VCaP (cell line): ENCODE measurements around the gene DUSP1.

Experiments
- H3K27ac ChIP-seq: fragments of 450-650 bp; 2 replicates; pipeline ENCODE4 v1.5.1; 2017
- TF ChIP-seq, protein P1 (sequence below): fragments of 450-650 bp; conservative IDR thresholded peaks from 2 replicates; pipeline ENCODE4 v1.5.1; 2017; ENCODE audit warnings: mild to moderate bottlenecking, moderate library complexity

The DUSP1 gene

DNA sequence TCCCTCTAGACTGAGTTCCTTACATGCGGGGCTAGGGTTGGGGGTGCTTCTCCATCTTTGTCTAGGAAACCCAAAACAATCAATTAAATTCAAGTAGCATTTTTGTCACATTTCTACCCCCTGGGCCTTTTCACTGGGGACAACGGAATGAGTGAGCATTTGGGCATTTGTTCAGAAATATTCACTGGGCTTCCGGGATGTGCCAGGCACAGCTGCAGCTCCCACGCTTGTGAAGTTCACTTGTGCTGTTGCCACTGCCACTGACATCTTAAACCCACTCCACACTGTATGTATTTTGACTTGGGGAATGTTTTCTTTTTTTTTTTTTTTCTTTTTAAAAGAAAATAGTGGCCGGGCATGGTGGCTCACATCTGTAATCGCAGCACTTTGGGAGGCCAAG is 31.6 kb downstream of the DUSP1 start:
- no peak overlapping the region for H3K27ac ChIP-seq

DNA sequence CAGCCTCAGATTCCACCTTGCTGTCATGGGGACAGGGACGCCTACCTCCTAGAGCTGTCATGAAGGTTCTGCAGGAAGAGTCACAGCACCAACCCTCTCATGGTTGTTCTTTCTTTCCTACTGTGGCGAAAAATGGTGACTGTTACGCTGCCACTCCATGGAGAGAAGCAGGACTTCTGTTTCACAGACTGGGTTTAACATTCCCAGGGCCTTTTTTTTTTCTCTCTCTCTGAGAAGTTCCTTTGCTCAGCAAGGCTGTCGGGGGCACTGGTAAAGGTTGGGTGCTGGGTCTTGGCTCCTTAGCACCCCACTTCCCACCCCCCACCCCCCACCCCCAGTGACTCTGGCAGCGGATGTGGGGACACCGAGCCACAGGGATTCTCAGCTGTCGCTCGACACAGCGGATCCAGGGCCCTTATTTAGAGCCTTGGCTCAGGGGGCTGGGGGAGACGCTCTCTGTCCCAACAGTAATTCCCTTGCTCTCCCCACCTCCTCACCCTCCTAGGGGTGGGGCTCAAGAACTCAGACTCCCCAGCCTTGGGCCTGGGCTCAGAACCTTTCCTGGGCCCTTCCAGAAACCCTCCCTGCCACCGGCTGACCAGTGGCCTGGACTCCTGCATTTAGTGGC is 34.4 kb downstream of the DUSP1 start:
- no peak overlapping the region for H3K27ac ChIP-seq
- TF ChIP-seq, protein P1, sequence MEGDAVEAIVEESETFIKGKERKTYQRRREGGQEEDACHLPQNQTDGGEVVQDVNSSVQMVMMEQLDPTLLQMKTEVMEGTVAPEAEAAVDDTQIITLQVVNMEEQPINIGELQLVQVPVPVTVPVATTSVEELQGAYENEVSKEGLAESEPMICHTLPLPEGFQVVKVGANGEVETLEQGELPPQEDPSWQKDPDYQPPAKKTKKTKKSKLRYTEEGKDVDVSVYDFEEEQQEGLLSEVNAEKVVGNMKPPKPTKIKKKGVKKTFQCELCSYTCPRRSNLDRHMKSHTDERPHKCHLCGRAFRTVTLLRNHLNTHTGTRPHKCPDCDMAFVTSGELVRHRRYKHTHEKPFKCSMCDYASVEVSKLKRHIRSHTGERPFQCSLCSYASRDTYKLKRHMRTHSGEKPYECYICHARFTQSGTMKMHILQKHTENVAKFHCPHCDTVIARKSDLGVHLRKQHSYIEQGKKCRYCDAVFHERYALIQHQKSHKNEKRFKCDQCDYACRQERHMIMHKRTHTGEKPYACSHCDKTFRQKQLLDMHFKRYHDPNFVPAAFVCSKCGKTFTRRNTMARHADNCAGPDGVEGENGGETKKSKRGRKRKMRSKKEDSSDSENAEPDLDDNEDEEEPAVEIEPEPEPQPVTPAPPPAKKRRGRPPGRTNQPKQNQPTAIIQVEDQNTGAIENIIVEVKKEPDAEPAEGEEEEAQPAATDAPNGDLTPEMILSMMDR = no peak

More for the DNA sequence above, 31.6 kb downstream of the DUSP1 start:
- TF ChIP-seq, protein P1 = no peak

DNA sequence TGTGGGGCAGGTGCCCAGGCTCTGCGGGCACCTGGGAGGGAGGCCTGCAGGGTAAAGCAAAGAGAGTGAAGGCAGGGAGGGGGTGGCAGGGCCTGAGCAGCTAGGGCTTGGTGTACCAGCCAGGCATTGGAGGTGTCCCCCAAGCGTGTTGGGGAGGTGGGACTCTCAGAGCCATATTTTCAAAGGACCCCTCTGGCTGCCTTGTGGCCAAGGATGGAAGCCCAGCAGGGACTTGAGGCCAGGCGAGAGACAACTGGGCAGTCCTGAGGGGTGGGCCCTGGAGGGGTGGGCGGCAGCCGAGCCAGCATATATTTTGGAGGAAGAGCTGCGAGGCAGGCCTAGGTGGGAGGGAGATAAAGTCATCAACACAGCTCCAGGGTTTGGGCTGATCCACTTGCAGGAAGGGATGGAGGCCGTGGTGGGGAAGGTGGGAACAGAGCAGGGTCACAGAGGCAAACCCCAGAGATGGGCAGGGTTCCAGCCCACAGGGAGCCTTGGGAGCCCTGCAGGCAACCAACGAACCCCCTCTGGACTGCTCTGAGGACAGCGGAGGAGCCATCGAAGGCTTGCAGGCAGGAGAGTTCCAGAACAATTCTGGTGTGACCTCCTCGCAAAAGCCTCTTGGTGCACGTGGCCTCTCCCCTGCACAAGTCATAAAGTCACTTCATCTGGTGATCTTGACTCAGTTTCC is 35.7 kb downstream of the DUSP1 start:
- TF ChIP-seq, protein P1 = no peak
- H3K27ac ChIP-seq = no peak overlapping the region

DNA sequence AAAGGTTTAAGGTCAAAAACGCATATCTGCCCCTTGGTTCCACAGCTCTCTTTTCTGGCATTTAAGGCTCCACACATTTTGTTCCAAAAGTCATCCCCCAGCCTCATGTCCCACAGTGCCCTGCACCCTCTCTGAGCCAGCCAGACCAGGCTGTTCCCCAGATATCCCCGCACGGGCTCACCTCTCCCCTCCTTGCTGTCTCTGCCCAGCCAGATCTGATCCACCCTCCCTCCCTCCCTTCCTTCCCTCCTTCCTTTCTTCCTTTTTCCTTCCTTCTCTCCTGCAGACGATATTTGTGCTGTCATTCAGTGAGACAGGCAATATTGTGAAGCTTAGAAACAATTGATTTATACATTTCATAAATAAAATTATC is 37.0 kb downstream of the DUSP1 start:
- TF ChIP-seq, protein P1 = no peak
- H3K27ac ChIP-seq = no peak overlapping the region

DNA sequence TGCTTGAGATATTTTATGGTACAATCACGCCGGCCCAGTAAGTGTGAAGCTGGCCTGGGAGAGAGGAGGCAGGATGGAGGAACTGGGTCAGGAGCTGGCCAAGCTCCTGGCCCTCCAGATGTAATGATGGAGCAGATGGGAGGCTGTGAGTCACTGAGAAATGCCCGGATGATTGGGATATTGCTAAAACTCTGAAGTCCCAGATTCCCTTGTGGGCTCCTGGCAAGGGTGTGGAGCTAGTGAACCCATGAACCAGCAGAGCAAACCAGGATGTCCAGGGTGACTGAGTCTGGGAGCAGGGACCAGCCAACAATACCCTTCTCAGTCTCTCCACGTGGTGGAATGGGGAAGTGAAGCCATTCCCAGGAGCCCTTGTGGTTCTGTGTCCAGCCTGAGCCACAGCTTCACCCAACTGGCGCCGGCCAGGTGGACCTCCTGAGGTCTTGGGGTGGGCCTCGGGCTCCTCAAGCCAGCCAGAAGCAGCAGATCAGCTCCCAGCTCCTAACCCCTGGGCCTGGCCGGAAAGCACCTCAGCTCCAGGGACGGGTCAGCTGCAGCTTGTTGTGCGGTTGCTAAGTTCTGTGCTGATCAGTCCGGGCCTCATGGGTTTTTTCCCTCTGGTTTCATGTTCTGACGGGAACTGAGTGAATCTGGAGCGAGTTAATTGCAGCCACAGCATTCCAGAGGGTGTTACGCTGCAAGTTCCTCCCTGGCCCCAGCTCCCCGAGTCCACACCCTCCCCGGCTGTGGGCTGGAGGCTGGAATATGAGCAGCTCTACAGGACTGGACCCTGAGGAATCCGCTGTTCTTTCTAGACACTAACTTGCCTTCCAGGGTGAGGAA is 37.6 kb downstream of the DUSP1 start:
- TF ChIP-seq, protein P1 = no peak
- H3K27ac ChIP-seq = no peak overlapping the region

DNA sequence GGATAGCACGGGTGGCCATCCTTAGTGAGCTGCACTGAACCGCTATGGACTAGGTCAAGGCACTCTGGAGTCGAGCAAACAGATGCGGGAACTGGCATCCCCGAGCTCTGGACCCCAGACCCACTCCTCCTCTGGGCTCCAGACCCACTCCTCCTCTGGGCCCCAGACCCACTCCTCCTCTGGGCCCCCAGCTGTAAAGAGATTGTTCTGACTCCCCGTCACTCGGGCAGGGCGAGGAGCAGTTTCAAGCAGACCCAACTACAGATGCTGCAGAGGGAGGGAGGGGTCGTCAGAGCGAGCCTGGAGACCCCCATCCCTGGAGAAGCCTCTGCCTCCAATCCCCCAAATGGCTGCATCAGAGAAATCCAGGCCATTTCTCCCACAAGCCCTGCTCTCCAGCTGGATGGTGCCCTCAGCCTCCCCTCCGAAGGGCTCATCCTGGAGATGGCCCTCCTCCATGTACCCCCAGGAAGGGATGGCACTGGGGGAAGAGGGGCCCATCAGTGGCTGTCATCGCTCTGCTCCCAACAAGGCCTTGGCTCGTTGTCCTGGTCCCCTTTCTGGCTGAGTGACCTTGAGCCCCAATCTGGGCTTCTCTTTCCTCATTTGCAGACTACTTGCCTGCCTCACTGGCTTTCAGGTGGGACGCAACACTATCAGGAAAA is 38.7 kb downstream of the DUSP1 start:
- H3K27ac ChIP-seq = no peak overlapping the region
- TF ChIP-seq, protein P1 = no peak

DNA sequence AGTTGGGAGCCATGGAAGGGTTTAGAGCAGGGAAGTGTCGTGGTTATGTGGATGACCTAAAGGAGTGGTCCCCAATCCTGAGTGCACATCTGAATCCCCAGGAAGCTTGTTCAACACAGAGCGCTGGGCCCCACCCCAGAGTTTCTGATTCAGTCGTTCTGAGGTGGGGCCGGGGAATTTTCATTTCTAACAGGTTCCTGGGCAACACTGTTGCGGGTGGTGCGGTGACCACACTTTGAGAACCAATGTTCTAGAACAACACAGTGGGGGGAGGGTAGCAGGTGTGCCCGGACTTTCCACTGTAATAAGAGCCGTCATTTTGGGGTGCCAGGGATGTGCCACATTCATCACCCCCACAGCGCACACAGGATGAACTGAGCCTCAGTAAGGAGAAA is 39.3 kb downstream of the DUSP1 start:
- TF ChIP-seq, protein P1 = no peak
- no peak overlapping the region for H3K27ac ChIP-seq
